HG03159 (cell line): ENCODE measurements around the gene FOLR2.
"Not testable (repeated sequence)": the region's sequence is repeated elsewhere in the genome, so short reads cannot be mapped to it uniquely, and the experiment has no call there.

Experiments used
- ATAC-seq: cut with Tn5 transposase; IDR thresholded peaks from one replicate; pipeline ENCODE4 v1.9.1; 2021; ENCODE audit warnings: mild to moderate bottlenecking, moderate library complexity; ENCODE audit not compliant: unreplicated experiment

The FOLR2 gene

GRCh38 chr11:72266960-72267359 lies 50.4 kb downstream of the FOLR2 start:
- not testable (repeated sequence) for ATAC-seq

DNA sequence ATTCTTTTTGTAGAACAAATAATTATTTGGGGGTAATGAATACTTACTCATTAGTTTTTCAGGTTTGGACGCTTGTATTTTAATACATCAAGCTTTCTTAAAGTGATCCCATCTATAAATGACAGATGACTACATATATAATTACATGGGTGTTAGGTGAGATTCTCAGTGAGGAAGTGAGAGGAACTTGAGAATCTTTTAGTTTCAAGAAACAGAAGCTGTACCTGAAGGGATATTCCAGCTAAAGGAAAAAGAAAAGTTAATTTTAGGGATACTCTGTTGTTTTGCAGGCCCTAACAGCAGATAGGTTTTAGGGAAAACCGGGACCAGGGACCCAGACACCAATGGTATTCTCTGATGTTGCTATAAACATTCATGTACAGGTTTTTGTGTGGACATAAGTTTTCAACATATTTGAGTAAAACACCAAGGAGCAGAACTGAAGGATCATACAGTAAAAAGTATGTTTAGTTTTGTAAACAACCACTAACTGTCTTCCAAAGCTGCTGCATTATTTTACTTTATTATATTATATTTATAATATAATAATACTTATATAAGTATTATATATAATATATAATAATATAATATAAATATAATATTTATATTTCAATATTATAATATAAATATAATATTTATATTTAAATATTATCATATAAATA lies 51.5 kb downstream of the FOLR2 start:
- ATAC-seq = no peak
